ENCODE results near the gene SP2.

- TF ChIP-seq POLR2A (IDR thresholded peaks at IDR 0.05; ENCODE audit: low read depth, low read length) (no peak), POLR2AphosphoS5 (IDR thresholded peaks at IDR 0.05; ENCODE audit: low read depth, low read length) (no peak), TAF1 (IDR thresholded peaks at IDR 0.05; ENCODE audit: low read depth, low read length) (no peak), PAX5 (IDR thresholded peaks at IDR 0.05; ENCODE audit: insufficient read depth, low read length, severe bottlenecking) (no peak), SPI1 (IDR thresholded peaks at IDR 0.05; ENCODE audit: low read depth, low read length) (no peak)
These were observed 48.5 kb upstream of the SP2 start for GRCh38 chr17:47847341-47848197.

Data from GM12891 (cell line).